ENCODE results near the gene OR6N2. TPM values are rescaled to one million over a fixed set of nuclear protein-coding genes. Genes with fewer than 3 reads are reported as not detected.

The OR6N2 gene
- total RNA-seq, 1 donor from 2014 or later: not detected

DNA sequence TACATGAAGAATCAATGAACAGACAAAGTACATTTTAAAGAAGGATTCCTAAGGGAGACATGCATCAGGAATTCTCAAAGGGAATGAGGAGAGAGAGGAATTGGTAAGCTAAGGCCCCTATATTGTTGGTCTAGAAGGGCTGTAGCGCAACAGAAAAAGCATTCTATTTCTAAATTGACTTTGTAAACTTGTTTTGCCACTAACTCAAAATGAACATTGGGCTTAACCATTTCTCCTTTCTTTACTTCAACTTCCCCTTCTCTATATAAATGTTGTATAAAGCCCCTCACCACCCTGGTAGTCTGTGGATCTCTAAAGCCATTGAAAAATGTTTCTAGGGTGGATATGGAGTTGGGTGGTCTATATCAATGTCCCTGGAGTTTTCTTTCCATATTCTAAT, 20.4 kb upstream of the OR6N2 start:
- TF ChIP-seq, protein P1, sequence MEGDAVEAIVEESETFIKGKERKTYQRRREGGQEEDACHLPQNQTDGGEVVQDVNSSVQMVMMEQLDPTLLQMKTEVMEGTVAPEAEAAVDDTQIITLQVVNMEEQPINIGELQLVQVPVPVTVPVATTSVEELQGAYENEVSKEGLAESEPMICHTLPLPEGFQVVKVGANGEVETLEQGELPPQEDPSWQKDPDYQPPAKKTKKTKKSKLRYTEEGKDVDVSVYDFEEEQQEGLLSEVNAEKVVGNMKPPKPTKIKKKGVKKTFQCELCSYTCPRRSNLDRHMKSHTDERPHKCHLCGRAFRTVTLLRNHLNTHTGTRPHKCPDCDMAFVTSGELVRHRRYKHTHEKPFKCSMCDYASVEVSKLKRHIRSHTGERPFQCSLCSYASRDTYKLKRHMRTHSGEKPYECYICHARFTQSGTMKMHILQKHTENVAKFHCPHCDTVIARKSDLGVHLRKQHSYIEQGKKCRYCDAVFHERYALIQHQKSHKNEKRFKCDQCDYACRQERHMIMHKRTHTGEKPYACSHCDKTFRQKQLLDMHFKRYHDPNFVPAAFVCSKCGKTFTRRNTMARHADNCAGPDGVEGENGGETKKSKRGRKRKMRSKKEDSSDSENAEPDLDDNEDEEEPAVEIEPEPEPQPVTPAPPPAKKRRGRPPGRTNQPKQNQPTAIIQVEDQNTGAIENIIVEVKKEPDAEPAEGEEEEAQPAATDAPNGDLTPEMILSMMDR (IDR thresholded peaks at IDR 0.05): no peak
- H3K4me3 Mint-ChIP-seq (ENCODE audit: unreplicated experiment): no peak overlapping the region
- no peaks in the 10 kb centered on the region for H3K9me3 Mint-ChIP-seq (ENCODE audit: unreplicated experiment)
- no peak for DNase-seq (ENCODE audit: extremely low spot score, unreplicated experiment)
- no peaks in the 10 kb centered on the region for H3K27me3 Mint-ChIP-seq (ENCODE audit: unreplicated experiment)
- no peaks in the 10 kb centered on the region for H3K36me3 Mint-ChIP-seq (ENCODE audit: unreplicated experiment)
- H3K27ac Mint-ChIP-seq (ENCODE audit: unreplicated experiment): no peak overlapping the region
- no peaks in the 10 kb centered on the region for H3K4me1 Mint-ChIP-seq (ENCODE audit: unreplicated experiment)

GRCh38 chr1:158800526-158800925, 19.5 kb upstream of the OR6N2 start:
- Mint-ChIP-seq H3K27me3 (ENCODE audit: unreplicated experiment) (no peaks in the 10 kb centered on the region), H3K4me3 (ENCODE audit: unreplicated experiment) (no peak overlapping the region), H3K9me3 (ENCODE audit: unreplicated experiment) (no peaks in the 10 kb centered on the region), H3K27ac (ENCODE audit: unreplicated experiment) (no peak overlapping the region), H3K36me3 (ENCODE audit: unreplicated experiment) (no peaks in the 10 kb centered on the region), H3K4me1 (ENCODE audit: unreplicated experiment) (no peaks in the 10 kb centered on the region)
- DNase-seq (ENCODE audit: extremely low spot score, unreplicated experiment): no peak
- TF ChIP-seq, protein P1 (IDR thresholded peaks at IDR 0.05): no peak

GRCh38 chr1:158799689-158800088, 18.7 kb upstream of the OR6N2 start:
- H3K4me3 Mint-ChIP-seq (ENCODE audit: unreplicated experiment): no peak overlapping the region
- no peak overlapping the region for H3K27ac Mint-ChIP-seq (ENCODE audit: unreplicated experiment)
- TF ChIP-seq, protein P1 (IDR thresholded peaks at IDR 0.05): no peak
- H3K9me3 Mint-ChIP-seq (ENCODE audit: unreplicated experiment): no peaks in the 10 kb centered on the region
- no peaks in the 10 kb centered on the region for H3K27me3 Mint-ChIP-seq (ENCODE audit: unreplicated experiment)
- no peaks in the 10 kb centered on the region for H3K36me3 Mint-ChIP-seq (ENCODE audit: unreplicated experiment)
- no peak for DNase-seq (ENCODE audit: extremely low spot score, unreplicated experiment)
- H3K4me1 Mint-ChIP-seq (ENCODE audit: unreplicated experiment): no peaks in the 10 kb centered on the region

DNA sequence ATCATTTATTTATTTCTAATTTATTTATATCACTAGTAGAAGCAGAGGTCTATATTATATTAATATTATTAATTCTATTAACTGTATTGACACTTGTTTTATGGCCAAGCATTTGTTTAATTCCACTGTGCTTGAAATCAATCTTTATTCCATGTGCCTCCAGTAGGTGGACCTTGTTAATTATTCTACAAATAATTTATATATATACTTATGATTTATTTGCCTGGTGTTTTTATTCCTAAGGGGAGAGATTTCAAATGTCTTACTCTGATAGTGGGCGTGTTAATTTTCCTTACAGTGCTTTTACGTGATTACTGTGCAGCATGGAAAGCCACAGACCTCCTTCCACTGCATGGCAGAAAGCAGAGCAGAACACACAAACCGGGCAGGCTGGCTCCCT, 17.5 kb upstream of the OR6N2 start:
- TF ChIP-seq, protein P1 (IDR thresholded peaks at IDR 0.05): no peak

GRCh38 chr1:158794247-158794646, 13.2 kb upstream of the OR6N2 start:
- H3K36me3 Mint-ChIP-seq (ENCODE audit: unreplicated experiment): no peaks in the 10 kb centered on the region
- no peaks in the 10 kb centered on the region for H3K4me1 Mint-ChIP-seq (ENCODE audit: unreplicated experiment)
- H3K9me3 Mint-ChIP-seq (ENCODE audit: unreplicated experiment): no peaks in the 10 kb centered on the region

More for the DNA sequence above, 17.5 kb upstream of the OR6N2 start:
- no peak overlapping the region for H3K4me3 Mint-ChIP-seq (ENCODE audit: unreplicated experiment)
- H3K9me3 Mint-ChIP-seq (ENCODE audit: unreplicated experiment): no peaks in the 10 kb centered on the region
- DNase-seq (ENCODE audit: extremely low spot score, unreplicated experiment): no peak
- no peaks in the 10 kb centered on the region for H3K27me3 Mint-ChIP-seq (ENCODE audit: unreplicated experiment)
- no peaks in the 10 kb centered on the region for H3K36me3 Mint-ChIP-seq (ENCODE audit: unreplicated experiment)
- H3K27ac Mint-ChIP-seq (ENCODE audit: unreplicated experiment): no peak overlapping the region
- no peaks in the 10 kb centered on the region for H3K4me1 Mint-ChIP-seq (ENCODE audit: unreplicated experiment)

More at GRCh38 chr1:158794247-158794646, 13.2 kb upstream of the OR6N2 start:
- TF ChIP-seq, protein P1 (IDR thresholded peaks at IDR 0.05): no peak
- Mint-ChIP-seq H3K4me3 (ENCODE audit: unreplicated experiment) (no peak overlapping the region), H3K27ac (ENCODE audit: unreplicated experiment) (no peak overlapping the region), H3K27me3 (ENCODE audit: unreplicated experiment) (no peaks in the 10 kb centered on the region)
- DNase-seq (ENCODE audit: extremely low spot score, unreplicated experiment): no peak
